Natural killer cell (primary cell): ENCODE results near the gene MRPS18B. TPM values are rescaled to one million over a fixed set of nuclear protein-coding genes. Genes with fewer than 3 reads are reported as not detected.

Source experiments
- ATAC-seq, 3 donors: fragments of 150-1000 bp in 2 of 3; fragments of 200-7000 bp in 1 of 3; cut with Tn5 transposase; 1 replicate in 1 of 3; 2 replicates in 2 of 3; pipeline ENCODE4 v1.10.0; 2021; ENCODE audit warnings: mild to moderate bottlenecking in 2 of 3, moderate library complexity in 2 of 3
- DNase-seq, 2 donors: peaks; one replicate each; pipeline versions ENCODE4 v3.0.0 to v3.0.0-alpha.2; 2013 to 2021; ENCODE audit warnings: mixed read lengths in 1 of 2
- H3K27ac ChIP-seq: one replicate; pipeline ENCODE4 v1.5.1; 2013; ENCODE audit warnings: mild to moderate bottlenecking, low read length
- H3K27me3 ChIP-seq: one replicate; pipeline ENCODE4 v1.6.1; 2013; ENCODE audit warnings: low read length; ENCODE audit not compliant: control insufficient read depth, insufficient read depth
- H3K36me3 ChIP-seq: one replicate; pipeline ENCODE4 v1.6.1; 2013; ENCODE audit warnings: low read length; ENCODE audit not compliant: control insufficient read depth, insufficient read depth
- H3K4me1 ChIP-seq: one replicate; pipeline ENCODE4 v1.6.1; 2013; ENCODE audit warnings: low read length; ENCODE audit not compliant: control insufficient read depth, insufficient read depth
- H3K4me3 ChIP-seq: one replicate; pipeline ENCODE4 v1.5.1; 2013; ENCODE audit warnings: low read length
- H3K9me3 ChIP-seq: one replicate; pipeline ENCODE4 v1.6.1; 2013; ENCODE audit warnings: low read length; ENCODE audit not compliant: control insufficient read depth, insufficient read depth
- H3K27ac Mint-ChIP-seq, 2 donors: one replicate each; pipeline ENCODE4 v1.8.0; 2022; ENCODE audit warnings: mild to moderate bottlenecking in 2 of 2, mixed read lengths in 2 of 2, moderate library complexity in 1 of 2
- H3K27me3 Mint-ChIP-seq, 2 donors: one replicate each; pipeline ENCODE4 v1.8.0; 2022; ENCODE audit warnings: low read depth in 2 of 2, mixed read lengths in 2 of 2
- H3K36me3 Mint-ChIP-seq: one replicate; pipeline ENCODE4 v1.8.0; 2022; ENCODE audit warnings: mixed read lengths
- H3K4me1 Mint-ChIP-seq, 2 donors: one replicate each; pipeline ENCODE4 v1.8.0; 2022; ENCODE audit warnings: mixed read lengths in 2 of 2
- H3K4me3 Mint-ChIP-seq: one replicate; pipeline ENCODE4 v1.8.0; 2022; ENCODE audit warnings: mild to moderate bottlenecking, moderate library complexity, mixed read lengths
- H3K9me3 Mint-ChIP-seq, 2 donors: one replicate each; pipeline ENCODE4 v1.8.0; 2022; ENCODE audit warnings: mixed read lengths in 2 of 2
- CTCF ChIP-seq: fragments of 200-600 bp; IDR thresholded peaks from one replicate; pipeline ENCODE4 v1.8.0; 2022; ENCODE audit warnings: antibody characterized with exemption
- WGBS: methylation state at CpG from one replicate; pipeline ENCODE4 v1.1.7; 2013; ENCODE audit warnings: missing lambda C conversion rate; ENCODE audit not compliant: insufficient coverage; 5-methylcytosine and 5-hydroxymethylcytosine counted together
- intact Hi-C: fragments of 100-400 bp; cut with micrococcal nuclease; formaldehyde crosslinking; loops from one replicate; pipeline ENCODE4 v1.14.2; 2022
- total RNA-seq, 4 donors: library from RNA; stranded (reverse); fragments of 120-200 nt in 1 of 4; gene quantifications; one replicate each; pipeline versions ENCODE4 v1.2.3 to v1.2.4, GENCODE V29; 2013 to 2022

The MRPS18B gene
- total RNA-seq, 3 donors from 2014 or later (not counting 1 experiment from before 2014, with no cell fraction given) = 14.2 to 19.9 (median 16.6) TPM

GRCh38 chr6:30615219-30615957 lies 2.3 kb upstream of the MRPS18B start:
- peaks cover 70 to 75% of the 10 kb centered on the region in 2 donors for H3K4me1 Mint-ChIP-seq
- intact Hi-C loops = loop anchor here (5.0 to 10.0 kb wide), 4 partner anchors 73 to 739 kb away; partner anchors contain the start of genes FLOT1, HLA-B and IER3
- H3K36me3 Mint-ChIP-seq = peaks cover 26% of the 10 kb centered on the region
- peak; percentile 34 to 71 for DNase-seq
- no peaks in the 10 kb centered on the region for H3K9me3 Mint-ChIP-seq
- no peaks in the 10 kb centered on the region for H3K27me3 ChIP-seq
- H3K4me1 ChIP-seq = peaks cover 23% of the 10 kb centered on the region
- H3K9me3 ChIP-seq = no peaks in the 10 kb centered on the region
- peak overlapping the region; percentile 100 for H3K4me3 Mint-ChIP-seq
- H3K27me3 Mint-ChIP-seq = peaks cover 0 to 5% of the 10 kb centered on the region in 2 donors
- no peak for ATAC-seq
- H3K36me3 ChIP-seq = peaks cover 25% of the 10 kb centered on the region
- peak overlapping the region; percentile 73 for H3K4me3 ChIP-seq
- H3K27ac Mint-ChIP-seq = peak overlapping the region; percentile 96 to 100
- H3K27ac ChIP-seq = peak overlapping the region; percentile 99
- no peak for TF ChIP-seq CTCF
- WGBS = 0% methylated on average over 5 of the region's 10 CpGs

GRCh38 chr6:30615958-30616810 lies 1.5 kb upstream of the MRPS18B start:
- no peak for TF ChIP-seq CTCF
- H3K36me3 ChIP-seq = peaks cover 31% of the 10 kb centered on the region
- Mint-ChIP-seq H3K27ac (peak overlapping the region; percentile 96 to 100), H3K36me3 (peaks cover 26% of the 10 kb centered on the region), H3K4me3 (peak overlapping the region; percentile 100), H3K9me3 (no peaks in the 10 kb centered on the region), H3K27me3 (peaks cover 0 to 5% of the 10 kb centered on the region in 2 donors), H3K4me1 (peaks cover 65 to 72% of the 10 kb centered on the region in 2 donors)
- intact Hi-C loops = loop anchor here (2.0 to 10.0 kb wide), 7 partner anchors 31 to 739 kb away; partner anchors contain the start of genes C6orf136, DHX16, FLOT1 and HLA-B
- peaks cover 23% of the 10 kb centered on the region for H3K4me1 ChIP-seq
- H3K27me3 ChIP-seq = no peaks in the 10 kb centered on the region
- ATAC-seq = no peak
- peak overlapping the region; percentile 99 for H3K27ac ChIP-seq
- WGBS = 0% methylated on average over 5 of the region's 10 CpGs
- H3K4me3 ChIP-seq = peak overlapping the region; percentile 73
- DNase-seq = peak; percentile 33 to 72
- H3K9me3 ChIP-seq = no peaks in the 10 kb centered on the region

- WGBS = under 1% methylated on average over 38 of the region's 40 CpGs
- H3K9me3 Mint-ChIP-seq = no peaks in the 10 kb centered on the region
- peaks cover 57 to 64% of the 10 kb centered on the region in 2 donors for H3K4me1 Mint-ChIP-seq
- H3K27ac Mint-ChIP-seq = peak within 1 kb of the TSS; percentile 96 to 100
- Histone ChIP-seq H3K4me1 (peaks cover 23% of the 10 kb centered on the region), H3K27ac (peak within 1 kb of the TSS; percentile 99), H3K9me3 (no peaks in the 10 kb centered on the region), H3K36me3 (peaks cover 36% of the 10 kb centered on the region), H3K4me3 (peak within 1 kb of the TSS; percentile 73), H3K27me3 (no peaks in the 10 kb centered on the region)
- TF ChIP-seq CTCF = no peak
- peak; percentile 93 to 100 for DNase-seq
- intact Hi-C loops = loop anchor here (1.0 to 10.0 kb wide), 11 partner anchors 9 to 738 kb away; partner anchors contain the start of genes ABCF1, ATAT1, C6orf136 and DHX16
- peaks cover 26% of the 10 kb centered on the region for H3K36me3 Mint-ChIP-seq
- peak within 1 kb of the TSS; percentile 100 for H3K4me3 Mint-ChIP-seq
- peaks cover 0 to 5% of the 10 kb centered on the region in 2 donors for H3K27me3 Mint-ChIP-seq
- ATAC-seq = peak; percentile 75 to 91 (median 80)
These were observed 652 bp upstream of the MRPS18B start, which contains the start of gene PPP1R10 for GRCh38 chr6:30616811-30617564. PPP1R10 (minus strand) TSS chr6:30617243; CDS start chr6:30609944, 7,299 bp downstream.
